Measurements from ENCODE around the gene RBM47.

Gene RBM47

DNA sequence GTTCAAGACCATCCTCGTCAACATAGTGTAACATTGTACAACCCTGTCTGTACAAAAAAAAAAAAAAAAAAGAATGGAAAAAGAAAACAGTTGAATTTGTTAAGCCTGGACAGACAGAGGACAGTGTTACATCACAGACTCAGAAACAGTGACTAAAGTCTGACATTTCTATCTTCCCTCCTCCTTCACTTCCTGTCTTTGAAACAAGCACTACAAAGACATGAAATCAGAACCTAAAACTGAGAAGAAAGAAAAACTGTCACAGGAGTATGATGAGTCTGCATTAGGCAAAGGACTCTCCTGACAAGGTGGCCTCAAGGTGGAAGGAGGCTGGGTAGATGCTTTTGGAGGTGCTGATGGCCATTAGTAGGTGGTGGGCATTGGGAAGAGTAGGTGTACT, 126.7 kb downstream of the RBM47 start:
- in situ Hi-C loops (cut with MboI; ENCODE audit: low sequenced_read_pairs) = no loop called here

DNA sequence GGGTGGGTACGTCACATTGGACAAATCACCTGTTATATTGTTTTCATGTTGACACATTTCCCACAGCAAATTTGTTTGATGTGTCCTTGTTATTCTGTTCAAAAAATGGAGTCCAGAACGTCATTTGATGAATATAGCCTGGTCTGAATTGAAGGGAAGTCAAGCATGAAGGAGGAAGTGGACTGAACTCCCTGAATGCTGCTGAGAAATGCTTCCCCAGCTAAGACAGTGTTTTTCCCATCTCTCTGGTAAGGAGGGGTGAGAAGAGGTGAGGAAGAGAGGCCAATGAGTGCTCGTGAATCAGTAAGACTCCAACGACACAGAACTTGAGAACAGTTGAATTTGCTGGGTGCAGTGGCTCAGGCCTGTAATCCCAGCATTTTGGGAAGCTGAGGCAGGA, 127.4 kb downstream of the RBM47 start:
- in situ Hi-C loops (cut with MboI; ENCODE audit: low sequenced_read_pairs) = no loop called here

DNA sequence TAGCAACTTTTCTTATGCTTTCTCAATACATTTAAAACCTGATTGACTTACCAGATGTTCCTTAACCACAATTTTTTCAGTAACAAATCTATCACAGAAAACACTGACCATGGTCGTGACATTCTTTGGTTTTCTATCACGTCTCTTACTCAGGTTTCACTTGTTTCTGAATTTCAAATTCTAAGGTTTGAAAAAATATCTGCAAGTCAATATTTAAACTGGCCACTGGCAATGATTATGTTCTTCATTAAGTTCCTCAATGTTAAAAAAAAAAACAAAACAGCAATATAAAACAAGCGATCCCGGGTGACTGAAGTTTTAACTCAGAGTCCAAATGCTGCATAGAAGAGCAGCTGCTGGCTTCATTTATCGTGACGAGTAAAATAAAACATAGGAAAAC, 128.9 kb downstream of the RBM47 start:
- in situ Hi-C loops (cut with MboI; ENCODE audit: low sequenced_read_pairs) = no loop called here

DNA sequence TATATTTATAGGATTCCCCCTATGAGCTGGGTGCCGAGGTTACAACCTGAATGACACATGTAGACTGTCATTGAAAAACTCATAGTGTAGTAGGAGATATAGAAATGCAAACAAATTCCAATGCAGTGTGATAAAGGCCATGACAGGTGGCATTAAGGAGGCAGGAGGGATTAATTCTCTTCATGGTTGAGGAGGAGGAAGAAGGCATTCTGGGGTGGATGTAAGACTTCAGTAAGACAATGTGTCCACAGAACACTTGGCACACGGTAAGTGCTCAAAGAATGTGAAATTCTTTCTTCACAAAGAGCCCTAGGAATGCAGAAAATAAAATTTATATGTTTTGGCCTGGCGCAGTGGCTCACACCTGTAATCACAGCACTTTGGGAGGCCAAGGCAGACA, 136.5 kb downstream of the RBM47 start:
- in situ Hi-C loops (cut with MboI; ENCODE audit: low sequenced_read_pairs) = no loop called here

- in situ Hi-C loops (cut with MboI; ENCODE audit: low sequenced_read_pairs) = no loop called here
Observed at GRCh38 chr4:40492691-40493090, 137.0 kb downstream of the RBM47 start.

DNA sequence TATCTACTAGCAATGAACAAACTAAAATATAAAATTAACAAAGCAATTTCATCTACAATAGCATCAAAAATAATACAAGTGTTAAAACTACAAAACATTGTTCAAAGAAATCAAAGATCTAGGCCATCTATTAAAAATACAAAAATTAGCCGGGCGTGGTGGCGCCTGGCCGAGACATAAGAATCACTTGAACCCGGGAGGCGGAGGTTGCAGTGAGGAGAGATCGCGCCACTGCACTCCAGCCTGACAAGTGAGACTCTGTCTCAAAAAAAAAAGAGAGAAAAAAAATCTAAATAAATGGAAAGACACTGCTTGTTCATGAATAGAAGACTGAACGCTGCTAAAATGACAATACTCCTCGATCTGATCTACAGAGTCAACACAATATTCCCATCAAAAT, 139.2 kb downstream of the RBM47 start:
- in situ Hi-C loops (cut with MboI; ENCODE audit: low sequenced_read_pairs) = no loop called here

DNA sequence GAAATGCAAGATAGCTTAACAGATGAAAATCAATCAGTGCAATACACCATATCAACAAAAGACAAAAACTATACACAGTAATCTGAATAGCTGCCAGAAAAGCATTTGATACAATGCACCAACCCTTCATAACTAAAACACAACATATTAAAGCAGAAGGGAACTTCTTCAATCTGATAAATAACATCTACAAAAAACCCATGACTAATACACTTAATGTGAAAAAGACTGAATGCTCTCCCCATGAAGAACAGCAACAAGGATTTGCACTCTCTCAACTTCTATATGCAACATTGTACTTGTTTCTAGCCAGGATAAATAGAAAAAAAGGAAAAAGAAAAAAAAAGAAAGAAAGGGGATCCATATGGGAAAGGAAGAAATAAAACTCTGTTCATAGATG, 139.7 kb downstream of the RBM47 start:
- in situ Hi-C loops (cut with MboI; ENCODE audit: low sequenced_read_pairs) = no loop called here

DNA sequence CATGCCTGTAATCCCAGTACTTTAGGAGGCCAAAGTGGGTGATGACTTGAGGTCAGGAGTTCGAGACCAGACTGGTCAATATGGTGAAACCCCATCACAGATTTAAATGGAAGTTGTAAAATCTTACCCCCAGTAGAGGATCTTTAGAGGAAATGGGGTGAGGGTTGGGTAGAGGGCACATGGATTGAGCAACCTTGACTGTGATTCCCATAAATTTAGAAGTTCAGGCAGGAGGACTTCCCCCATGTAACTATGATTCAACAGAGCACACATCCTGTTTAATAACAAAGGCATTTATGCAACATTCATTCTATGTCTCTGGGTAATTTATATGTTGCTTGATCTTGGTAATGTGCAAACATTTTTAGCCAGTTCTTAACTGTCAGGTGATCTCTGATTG, 143.1 kb downstream of the RBM47 start:
- in situ Hi-C loops (cut with MboI; ENCODE audit: low sequenced_read_pairs) = no loop called here

DNA sequence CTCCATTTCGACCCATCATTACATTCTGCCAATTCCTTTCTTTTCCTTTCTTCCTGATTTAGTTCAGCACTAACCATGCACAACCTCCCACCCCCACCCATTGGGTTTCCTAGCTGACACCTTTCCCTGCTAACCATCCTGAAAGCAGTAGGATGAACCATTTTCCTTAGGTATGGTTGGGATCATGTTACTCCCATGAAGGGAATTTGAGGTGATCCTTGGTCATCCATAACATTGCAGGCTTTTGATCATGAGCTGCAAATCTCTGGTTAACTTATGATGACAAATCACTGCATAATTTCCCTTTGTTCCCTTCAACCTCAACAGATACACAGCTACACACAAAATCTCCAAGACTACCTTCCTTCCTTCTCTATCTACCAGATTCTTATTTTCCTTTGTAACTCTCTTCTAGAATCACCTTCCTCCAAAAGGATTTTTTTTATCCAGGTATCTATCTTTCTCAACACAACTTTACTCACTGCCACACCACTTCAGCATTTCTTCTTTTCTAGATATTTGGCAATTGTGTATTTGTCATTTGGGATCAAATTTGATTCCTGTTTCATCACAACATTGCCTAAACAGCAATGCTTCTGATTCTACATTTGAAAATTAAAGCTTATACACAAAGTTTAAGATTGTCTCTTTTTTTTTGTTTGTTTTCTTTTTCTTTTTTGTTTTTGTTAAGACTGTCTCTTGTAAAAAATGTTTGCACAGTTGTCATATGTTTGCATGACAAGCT, 145.1 kb downstream of the RBM47 start:
- in situ Hi-C loops (cut with MboI; ENCODE audit: low sequenced_read_pairs) = no loop called here

DNA sequence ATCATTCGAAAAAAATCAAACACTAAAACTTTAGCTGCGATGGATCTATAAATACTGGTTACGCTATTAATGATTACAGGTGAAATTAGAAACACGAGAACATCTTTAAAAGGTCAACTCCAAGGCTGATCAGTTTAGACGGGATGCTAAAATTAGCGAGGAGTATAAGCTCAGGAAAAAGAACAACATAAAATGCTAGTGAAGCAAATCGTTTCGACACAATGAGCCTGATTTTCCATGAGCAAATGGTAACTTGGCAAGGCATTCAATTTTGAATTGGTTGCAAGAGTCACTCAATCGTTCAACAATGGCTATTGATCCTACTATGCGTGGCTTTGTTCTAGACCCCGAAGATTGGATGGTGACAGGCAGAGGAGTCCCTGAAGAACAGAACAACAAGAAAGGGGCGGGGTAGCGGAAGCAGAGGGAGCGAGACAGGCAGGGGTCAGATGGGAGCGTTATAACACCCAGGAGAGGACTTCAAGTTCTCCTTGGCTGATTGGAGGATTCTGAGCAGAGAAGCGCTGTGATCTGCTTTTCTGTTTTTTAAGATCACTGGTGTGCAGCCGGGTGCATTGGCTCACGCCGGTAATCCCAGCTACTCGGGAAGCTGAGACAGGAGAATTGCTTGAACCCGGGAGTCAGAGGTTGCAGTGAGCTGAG, 146.5 kb downstream of the RBM47 start:
- in situ Hi-C loops (cut with MboI; ENCODE audit: low sequenced_read_pairs) = no loop called here

- in situ Hi-C loops (cut with MboI; ENCODE audit: low sequenced_read_pairs) = no loop called here
Observed at GRCh38 chr4:40481977-40482376, 147.7 kb downstream of the RBM47 start.

DNA sequence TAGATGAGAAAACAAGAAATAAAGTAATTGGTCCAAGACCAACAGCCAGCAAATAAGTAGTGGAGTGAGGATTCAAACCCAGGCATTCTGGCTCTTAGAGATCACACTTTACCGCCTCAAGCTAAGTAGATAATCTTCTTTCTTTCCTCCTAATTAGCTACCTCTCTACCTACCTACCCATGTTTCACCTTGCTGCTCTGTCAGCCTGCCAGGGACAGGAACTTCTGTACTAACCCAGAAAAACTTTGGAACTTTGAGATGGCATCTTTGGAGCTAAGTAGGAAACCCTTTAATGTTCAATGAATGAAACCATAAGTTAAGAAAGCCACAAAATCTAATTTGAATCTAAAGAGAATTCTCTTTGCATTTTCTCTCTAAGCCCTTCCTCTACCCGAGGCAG, 149.4 kb downstream of the RBM47 start:
- in situ Hi-C loops (cut with MboI; ENCODE audit: low sequenced_read_pairs) = no loop called here

DNA sequence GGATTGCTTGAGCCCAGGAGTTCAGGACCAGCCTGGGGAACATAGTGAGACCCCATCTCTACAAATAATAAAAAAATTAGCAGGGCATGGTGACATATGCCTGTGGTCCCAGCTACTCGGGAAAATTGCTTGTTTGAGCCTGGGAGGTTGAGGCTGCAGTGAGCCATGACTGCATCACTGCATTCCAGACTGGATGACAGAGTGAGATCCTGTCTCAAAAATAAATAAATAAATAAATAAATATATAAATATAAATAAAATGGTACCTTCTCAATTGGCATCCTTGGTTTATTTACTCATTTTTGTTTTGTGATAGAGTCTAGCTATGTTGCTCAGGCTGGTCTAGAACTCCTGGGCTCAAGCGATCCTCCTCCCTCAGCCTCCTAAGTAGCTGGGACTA, 150.3 kb downstream of the RBM47 start:
- in situ Hi-C loops (cut with MboI; ENCODE audit: low sequenced_read_pairs) = no loop called here

GRCh38 chr4:40475609-40476008, 154.1 kb downstream of the RBM47 start:
- in situ Hi-C loops (cut with MboI; ENCODE audit: low sequenced_read_pairs) = no loop called here

GRCh38 chr4:40473578-40474388, 155.9 kb downstream of the RBM47 start:
- in situ Hi-C loops (cut with MboI; ENCODE audit: low sequenced_read_pairs) = no loop called here

GRCh38 chr4:40471923-40472322, 157.7 kb downstream of the RBM47 start:
- in situ Hi-C loops (cut with MboI; ENCODE audit: low sequenced_read_pairs) = no loop called here

GRCh38 chr4:40466789-40467188, 162.9 kb downstream of the RBM47 start:
- in situ Hi-C loops (cut with MboI; ENCODE audit: low sequenced_read_pairs) = no loop called here

DNA sequence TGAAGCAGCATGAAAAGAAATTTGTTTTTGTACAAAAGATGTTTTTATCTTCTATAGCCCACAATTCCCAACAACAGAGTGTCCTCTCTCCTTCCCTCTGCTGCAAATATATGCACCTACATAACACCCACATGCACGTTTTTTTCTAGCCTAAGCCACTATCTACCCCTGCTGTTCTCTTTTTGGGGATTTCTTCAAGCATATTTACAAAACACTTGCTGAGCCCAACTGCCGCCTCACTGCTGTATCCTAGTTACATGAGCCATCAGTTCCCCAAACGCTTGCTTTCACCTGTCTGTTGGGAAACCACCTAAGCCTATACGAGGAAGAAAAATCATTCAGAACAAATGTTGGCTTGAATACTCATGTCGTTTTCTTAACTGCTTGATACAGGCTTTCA, 167.3 kb downstream of the RBM47 start:
- in situ Hi-C loops (cut with MboI; ENCODE audit: low sequenced_read_pairs) = no loop called here

DNA sequence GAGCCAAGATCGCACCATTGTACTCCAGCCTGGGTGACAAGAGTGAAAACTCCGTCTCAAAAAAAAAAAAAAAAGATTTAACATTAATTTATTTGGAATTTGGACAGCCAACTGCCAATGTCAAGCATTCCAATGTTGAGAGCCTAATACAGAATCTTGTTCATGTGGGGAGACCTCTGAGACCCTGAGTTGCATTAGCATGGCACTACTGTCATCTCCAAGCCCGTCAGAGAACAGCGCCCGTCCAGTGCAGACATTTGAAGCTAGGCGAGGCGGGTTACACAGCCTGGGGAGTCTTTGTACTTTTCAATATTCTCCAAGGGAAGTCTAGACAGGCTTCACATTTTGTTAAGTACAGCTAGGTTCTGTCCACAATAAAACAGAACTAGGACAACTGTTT, 167.8 kb downstream of the RBM47 start:
- in situ Hi-C loops (cut with MboI; ENCODE audit: low sequenced_read_pairs) = no loop called here

DNA sequence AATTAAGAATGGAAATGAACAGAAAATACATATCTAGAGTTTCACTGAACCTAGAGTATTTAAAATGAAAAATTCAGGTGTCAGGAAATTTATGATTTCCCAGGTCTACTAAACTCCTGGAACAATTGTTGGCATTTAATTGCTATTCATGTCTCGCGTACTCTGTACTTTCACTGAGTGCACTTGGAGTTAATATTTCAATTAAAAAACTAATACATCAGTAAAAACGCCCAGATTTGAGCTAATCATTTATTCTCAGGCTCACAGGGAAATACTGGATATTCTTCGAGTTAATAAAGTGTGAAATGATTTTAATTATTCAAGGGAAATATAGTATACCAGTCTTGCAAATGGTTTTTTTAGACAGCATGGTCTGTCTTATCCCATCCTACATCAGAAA, 168.6 kb downstream of the RBM47 start:
- in situ Hi-C loops (cut with MboI; ENCODE audit: low sequenced_read_pairs) = no loop called here

GRCh38 chr4:40458683-40459082, 171.0 kb downstream of the RBM47 start:
- in situ Hi-C loops (cut with MboI; ENCODE audit: low sequenced_read_pairs) = no loop called here

GRCh38 chr4:40458109-40458508, 171.6 kb downstream of the RBM47 start:
- in situ Hi-C loops (cut with MboI; ENCODE audit: low sequenced_read_pairs) = no loop called here

All from HL-60/S4 treated with retinoic acid at 250 ng/mL for 4 days and 3 days (cell line).